NCI-H345 treated with DMSO at 0.1 percent for 48 hours (cell line): Measurements from ENCODE around the gene FAM174C.
"Not testable (repeated sequence)": the region's sequence is repeated elsewhere in the genome, so short reads cannot be mapped to it uniquely, and the experiment has no call there.

Experiments
- DNase-seq: peaks from one replicate; lab custom pipeline; 2025; ENCODE audit not compliant: unreplicated experiment; lab: John Stamatoyannopoulos, UW

FAM174C gene

DNA sequence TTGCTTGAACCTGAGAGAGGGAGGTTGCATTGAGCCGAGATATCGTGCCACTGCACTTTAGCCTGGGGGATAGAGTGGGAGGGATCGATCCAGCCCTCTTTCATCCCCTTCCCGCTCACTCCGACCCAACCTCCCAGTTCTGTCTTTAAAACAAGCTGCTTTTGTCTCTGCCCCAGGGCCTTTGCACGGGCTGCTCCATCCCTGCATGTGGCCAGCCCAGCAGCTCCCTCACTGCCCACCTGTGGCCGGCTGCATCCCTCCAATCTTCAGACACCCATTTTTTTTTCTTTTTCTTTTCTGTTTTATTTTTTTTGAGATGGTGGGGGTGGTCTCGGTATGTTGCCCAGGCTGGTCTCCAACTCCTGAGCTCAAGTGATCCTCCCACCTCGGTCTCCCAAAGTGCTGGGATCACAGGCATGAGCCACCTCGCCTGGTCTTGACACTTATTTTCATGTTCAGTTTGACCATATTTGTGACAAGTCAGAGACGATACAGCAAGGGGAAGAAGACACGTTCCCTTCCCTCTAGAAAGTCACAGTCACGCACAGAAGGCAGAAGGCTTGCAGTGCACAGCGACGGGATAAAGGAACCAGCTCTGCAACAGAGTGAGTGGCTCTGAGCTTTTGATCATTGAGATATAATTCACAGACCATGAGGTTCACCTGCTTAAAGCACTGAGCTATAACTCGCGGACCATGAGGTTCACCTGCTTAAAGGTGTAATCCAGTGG, 42.1 kb downstream of the FAM174C start:
- DNase-seq, result no peak

DNA sequence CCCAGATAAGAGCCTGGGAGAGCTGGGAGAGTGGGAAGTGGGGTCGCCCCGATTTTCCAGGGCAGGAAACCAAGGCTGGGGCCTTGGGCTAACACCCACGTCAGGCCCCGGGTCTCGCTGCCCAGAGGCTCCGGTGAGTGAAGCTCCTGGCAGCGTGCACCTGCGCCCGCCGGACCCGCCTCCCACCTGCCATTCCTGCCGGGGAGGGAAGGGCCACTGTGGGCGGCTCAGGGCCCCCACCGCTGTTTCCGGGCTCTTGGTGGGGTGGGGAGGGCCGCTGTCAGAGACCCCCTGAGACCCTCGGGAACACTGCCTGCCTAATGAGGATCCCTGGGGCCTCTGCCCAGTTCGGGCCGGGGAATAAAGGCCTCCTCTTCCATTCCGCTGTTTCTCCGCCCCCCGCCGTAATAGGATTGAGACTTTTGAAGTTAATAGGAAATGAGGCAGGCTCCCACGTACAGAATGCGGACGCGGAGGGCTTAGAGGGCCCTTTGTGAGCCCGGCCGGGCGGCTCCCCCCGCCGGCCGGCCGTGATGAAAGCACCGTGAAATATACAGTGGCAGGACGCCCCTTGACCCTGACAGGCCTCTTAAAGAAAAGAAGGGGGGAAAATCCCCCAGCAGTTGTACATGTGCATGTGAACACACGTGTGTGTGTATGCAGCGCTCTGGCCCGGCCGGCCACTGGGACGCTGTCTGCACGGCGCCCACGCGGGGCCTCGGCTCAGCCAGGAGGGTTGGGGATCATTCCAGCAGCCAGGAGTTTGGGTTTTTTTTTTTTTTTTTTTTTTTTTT, 43.5 kb downstream of the FAM174C start:
- DNase-seq, result no peak

DNA sequence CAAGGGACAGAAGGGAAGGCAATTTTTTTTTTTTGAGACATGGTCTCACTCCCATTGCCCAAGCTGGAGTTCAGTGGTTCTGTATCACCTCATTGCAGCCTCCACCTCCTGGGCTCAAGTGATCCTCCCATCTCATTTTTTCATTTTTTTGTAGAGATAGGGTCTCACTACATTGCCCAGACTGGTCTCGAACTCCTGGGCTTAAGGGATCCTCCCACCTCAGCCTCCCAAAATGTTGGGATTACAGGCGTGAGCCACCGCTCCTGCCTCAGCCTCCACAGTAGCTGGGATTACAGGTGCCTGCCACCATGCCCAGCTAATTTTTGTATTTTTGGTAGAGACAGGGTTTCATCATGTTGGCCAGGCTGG, 44.9 kb downstream of the FAM174C start:
- not testable (repeated sequence) for DNase-seq

DNA sequence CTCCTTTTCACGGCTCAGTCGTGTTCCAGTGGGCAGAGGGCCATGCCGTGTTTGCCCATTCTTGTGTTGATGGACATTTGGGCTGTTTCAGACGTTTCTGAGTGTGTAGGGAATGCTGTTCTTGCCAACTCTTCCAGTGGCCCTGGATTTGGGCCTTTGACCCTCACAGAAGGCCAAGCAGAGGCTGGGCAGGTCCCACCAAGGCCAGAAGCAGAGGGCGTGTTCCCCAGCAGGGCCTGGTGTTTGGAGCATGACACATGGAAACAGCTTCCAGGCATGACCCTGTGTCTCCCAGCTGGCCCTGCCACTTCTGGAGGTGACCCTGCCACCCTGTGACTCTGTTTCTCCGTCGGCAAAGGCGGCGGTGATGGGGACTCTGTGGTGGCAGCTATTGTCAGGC, 46.2 kb downstream of the FAM174C start:
- DNase-seq, result no peak

DNA sequence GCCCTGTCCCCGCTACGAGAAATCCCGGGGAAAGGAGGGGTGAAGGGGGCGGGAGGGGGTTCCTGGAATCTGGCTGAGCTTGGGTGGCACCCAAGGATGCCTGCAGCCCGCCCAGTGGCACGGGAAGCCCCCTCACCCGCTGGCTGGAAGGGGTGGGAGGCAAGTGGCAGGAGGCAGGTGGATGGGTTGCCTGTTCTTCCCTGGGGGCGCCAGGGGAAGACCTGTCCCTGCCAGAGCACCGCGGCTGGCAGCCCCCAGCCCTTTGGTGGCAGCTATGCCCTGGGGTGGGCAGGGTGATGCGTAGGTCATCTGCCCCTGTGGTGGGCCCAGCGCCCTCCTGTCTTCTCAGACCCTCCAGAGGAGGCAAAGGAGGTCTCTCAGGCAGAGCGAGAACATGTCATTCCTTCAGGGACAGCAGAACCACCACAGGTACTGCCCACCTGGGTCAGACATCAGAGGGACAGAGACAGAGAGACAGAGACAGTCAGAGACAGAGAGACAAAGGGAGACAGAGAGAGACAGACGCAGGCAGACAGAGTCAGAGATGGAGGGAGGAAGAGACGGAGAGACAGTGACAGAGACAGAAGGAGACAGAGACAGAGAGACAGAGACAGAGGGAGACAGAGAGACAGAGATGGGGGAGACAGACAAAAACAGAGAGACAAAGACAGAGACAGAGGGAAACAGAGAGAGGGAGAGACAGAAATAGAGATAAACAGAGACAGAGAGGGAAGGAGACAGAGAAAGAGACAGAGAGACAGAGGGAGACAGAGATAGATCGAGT, 47.1 kb downstream of the FAM174C start:
- DNase-seq, result no peak

DNA sequence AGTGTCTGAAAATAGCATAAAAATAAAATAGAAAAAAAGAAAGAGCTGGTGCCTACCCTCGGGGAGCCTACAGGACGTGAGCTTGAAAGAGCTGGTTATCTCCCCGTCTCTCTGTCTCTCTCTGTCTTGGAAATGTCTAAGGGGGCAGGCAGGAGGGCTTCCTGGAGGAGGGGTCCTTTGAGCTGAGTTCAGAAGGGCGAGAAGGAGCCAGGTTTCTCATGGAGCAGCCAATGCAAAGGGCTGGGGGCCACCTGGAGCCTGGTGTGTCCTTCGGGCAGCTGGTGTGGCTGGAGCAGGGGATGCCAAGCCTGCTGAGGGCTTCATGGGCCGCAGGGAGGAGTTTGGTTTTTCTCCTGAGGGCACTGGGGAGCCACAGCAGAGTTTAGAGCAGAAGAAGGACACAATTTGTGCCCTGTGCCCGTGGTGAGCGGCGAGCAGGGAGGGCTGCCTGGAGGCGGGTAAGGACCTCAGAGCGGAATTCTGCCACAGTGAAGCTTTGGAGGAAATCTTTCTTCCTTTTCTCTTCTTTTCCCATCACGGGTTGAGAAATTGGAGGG, 49.0 kb downstream of the FAM174C start:
- no peak for DNase-seq

DNA sequence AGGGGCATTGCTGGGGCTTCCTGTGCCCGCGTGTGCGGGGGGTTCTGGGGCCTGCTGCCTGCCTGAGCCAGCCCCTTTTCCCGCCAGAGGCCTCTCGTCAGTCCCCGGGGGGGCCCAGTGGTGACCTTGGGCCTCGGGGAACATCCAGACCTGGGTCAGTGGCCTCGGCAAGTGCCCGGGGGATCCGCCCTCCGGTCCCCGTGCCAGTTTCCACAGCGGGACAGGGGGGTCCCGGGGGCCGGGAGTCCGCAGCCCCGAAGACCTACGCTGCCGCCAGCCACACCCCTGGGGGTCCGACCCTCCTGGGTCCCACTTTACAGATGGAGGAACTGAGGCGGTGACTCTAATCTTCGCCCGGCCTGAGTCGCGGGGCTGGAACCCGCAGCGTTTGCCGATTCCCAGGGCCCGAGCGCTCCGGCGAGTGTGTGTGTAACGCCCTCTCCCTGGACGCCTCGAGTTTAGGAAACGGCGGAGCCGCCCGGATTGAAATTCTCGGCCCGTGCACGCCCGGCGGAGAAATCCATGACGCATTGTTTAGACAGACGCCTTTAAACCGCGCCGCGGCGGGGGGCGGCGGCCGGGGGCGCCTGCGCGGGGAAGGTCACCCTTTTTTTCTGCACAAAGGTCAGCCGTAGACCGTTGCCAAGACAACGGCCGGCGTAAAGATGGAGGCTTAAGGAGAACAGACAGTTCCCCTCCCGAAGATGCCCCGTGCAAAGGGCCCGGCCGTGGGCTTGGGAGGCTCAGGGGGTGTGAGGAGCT, 49.7 kb downstream of the FAM174C start:
- peak; percentile 15 for DNase-seq

DNA sequence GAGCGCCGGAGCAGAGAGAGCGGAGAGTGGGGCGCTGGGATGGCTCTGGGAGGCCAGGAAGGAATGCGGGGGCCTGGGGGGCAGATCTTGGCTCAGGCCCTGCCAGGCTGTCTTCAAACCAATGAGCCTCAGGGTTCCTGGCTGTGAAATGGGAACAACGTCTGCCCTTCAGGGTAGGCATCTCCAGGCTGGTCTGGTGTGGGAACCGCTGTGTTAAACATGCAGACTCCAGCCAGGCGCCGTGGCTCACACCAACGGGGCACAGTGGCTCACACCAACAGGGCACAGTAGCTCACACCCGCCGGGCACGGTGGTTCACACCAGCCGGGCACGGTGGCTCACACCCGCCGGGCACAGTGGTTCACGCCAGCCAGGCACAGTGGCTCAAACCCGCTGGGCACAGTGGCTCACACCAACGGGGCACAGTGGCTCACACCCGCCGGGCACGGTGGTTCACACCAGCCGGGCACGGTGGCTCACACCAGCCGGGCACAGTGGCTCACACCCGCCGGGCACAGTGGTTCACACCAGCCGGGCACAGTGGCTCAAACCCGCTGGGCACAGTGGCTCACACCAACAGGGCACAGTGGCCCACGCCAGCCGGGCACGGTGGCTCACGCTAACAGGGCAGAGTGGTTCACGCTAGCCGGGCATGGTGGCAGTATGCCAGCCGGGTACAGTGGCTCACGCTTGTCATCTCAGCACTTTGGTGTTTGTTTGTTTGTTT, 50.4 kb downstream of the FAM174C start:
- no peak for DNase-seq

DNA sequence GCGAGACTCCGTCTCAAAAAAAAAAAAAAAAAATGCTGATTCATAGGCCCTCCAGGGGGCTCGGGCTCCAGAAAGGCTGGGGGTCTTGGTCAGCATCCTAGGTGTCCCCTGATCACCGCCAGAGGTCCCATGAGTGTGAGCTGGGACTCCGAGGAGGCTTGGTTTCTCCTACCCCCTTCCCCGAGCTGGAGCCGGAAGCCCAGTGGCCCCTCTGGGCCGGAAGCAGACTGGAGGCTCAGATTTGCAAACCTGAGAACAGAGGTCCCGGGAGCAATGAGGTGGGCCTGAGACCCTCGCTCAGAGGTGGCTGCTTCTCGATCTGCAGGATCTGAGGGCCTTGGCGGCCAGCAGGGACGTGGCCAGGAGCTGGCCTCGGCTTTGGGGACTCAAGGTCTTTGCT, 51.8 kb downstream of the FAM174C start:
- DNase-seq, result no peak
